NCI-H460 (cell line): ENCODE data around the gene PCGF6. TPM values are rescaled to one million over a fixed set of nuclear protein-coding genes. Genes with fewer than 3 reads are reported as not detected.

ENCODE experiments used
- DNase-seq: peaks from one replicate; pipeline ENCODE4 v3.0.0-alpha.2; 2016; ENCODE audit warnings: low read depth; ENCODE audit errors: extremely low read depth
- total RNA-seq: library from RNA; depleted of rRNA; stranded (reverse); fragments of >200 nt; shearing (Covaris generic); gene quantifications from 2 replicates; pipeline ENCODE4 v1.2.3, GENCODE V29; 2014

PCGF6 gene
- total RNA-seq, 1 experiment from 2014 or later = 15.3 TPM

DNA sequence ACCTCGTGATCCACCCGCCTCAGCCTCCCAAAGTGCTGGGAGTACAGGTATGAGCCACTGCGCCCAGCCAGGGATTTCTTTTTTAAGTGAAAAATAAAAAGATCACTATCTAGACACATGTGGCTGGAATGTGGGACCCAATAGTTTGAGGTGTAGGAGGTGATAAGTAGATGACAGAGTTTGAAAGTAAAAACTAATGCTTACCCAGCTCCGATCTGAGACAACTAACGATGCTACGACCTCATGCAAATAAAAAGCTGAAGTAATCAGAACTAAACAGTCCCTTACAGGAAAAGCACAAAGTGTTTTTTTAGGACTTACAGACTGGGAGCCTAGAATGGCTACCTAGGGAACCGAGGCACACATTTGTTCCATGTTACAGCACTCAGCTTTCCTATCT, 23.0 kb downstream of the PCGF6 start:
- no peak for DNase-seq

DNA sequence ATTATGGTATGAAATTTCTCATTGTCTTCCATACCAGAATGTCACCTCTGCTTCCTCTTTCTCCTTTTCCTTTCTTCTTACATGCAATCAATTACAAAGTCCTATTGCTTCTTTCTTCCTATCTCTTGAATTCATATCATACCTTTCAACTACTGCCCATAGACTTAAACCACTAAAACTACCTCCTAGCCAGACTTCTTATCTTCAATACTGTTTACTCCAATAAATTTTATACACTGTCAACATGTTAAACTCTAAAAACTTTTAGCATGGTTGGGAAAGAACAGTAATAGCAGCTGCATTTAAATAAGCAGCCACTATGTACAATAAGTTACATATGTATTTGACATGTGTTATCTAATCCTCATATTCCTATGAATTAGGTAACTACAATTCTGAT, 34.9 kb downstream of the PCGF6 start:
- DNase-seq = no peak

DNA sequence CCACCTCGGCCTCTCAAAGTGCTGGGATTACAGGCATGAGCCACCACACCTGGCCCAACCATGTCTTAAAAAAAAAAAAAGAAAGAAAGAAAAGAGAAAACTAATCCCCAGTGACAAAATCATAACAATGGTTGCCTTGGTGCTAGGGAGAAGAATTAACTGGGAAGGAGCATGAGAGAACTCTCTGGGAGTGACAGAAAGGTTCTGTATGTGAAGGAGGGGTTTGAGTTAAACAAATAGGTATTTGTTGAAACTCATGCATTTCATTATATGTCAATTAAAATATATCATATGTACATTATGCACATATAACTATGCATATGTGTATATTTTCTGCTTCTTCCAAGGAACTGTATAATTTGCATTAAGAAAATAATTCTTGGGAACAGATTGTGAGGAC, 40.7 kb downstream of the PCGF6 start:
- DNase-seq = no peak

DNA sequence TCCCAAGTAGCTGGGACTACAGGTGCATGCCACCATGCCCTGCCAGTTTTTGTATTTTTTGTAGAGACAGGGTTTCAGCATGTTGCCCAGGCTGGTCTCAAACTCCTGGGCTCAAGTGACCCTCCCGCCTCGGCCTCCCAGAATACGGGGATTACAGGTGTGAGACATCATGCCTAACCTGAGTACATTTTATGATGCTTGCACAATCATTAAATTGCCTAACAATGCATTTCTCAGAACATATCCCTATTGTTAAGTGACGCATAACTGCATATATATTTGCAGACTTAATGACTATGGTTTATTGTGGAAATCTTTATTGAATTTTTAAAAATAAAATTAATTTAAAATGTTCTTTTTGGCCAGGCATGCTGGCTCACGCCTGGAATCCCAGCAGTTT, 43.3 kb downstream of the PCGF6 start:
- DNase-seq = no peak

DNA sequence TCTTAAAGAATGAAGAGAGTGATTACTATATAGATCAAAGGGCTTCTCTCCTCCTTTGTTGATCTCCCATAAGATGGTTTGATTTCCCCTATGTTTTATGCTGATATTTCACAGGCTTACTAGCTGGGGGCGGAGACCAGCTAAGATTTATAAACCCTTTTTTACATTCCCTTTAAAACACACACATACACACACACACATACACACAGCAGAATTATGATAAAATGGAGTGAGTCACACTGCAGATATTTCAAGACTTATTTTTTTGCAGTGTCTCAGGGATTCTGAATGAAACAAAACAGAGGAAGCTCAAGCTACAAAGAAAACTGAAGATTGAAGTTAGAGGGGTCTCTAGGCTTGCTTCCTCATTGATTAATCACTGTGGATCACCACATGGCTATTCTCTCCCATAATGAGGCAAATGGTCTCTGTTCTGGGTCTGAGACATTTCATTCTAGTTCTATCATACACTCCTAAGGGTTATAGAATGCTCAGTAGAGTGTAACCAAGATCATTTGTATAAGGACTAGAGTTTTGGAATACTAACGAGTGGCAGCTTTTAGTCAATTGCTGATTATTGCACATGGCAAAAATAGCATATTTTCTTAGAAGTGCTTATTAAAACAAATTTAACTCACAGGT, 55.4 kb downstream of the PCGF6 start:
- no peak for DNase-seq

DNA sequence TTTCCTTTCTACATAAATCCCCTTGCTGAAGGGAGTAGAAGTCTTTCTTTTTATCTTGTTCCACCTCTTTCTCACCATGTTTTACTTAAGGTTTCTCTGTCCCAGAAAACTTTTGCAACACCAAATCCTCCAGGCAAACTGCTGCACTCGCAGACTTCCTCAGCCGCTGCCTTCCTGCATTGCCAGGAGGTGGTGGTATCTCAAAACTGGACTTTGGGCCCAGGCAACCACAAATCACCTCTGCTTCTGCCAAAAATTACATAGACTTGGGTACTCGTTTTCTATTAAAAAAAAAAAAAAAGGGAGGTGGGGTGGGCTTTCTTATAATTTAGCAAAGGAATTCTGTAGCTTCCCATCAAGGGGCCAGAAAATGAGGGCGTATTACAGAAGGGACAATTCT, 59.4 kb downstream of the PCGF6 start:
- no peak for DNase-seq

DNA sequence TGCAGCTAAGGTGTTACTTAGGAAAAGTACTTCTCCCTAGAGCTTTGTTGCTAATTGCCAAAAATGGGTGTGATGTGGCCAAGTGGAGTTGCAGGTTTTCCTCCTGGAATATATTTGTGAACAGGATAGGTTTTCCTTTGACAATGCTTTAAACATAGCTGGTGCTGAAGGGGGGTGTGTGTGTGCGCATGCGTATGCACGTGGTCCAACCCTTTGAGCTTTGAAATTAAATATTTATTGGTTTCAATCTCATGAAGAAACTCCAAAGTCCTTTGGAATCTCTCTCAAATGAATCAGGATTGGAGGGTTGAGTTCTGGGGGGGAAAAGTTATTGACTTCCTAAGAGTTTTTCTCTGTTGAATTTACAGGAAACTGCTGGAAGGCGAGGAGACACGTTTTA, 62.9 kb downstream of the PCGF6 start:
- no peak for DNase-seq

DNA sequence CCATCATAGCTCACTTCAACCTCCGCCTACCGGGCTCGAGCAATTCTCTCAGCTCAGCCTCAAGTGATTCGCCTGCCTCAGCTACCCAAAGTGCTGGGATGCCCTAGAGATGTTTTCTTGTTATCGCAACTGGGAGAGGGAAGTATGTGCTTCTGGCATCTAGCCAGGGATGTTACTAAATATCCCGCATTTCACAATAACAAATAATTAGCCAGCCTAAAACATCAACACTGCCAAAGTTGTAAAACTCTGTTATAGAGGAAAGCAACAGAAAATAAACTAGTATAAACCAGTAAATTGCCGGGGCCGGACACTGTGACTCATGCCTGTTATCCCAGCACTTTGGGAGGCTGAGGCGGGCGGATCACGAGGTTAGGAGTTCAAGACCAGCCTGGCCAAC, 66.8 kb downstream of the PCGF6 start:
- peak; percentile 29 for DNase-seq

DNA sequence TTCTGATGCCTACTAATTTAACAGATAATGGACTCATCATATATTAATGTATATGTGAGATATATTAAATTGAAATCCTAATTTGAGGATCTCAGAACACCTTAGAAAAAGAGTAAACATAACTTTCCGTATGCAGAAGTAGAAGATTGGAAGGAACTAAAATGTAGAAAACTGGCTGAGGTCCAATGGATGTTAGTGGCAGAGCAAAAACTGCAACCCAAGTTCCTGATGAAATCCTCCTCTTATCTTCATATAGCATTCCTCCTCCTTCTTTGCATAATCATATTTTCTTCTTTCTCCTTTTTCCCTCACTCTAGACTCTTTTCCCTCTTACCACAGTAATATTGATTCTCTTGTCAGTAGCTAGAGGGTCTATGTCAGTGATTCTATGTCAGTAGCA, 68.0 kb downstream of the PCGF6 start:
- DNase-seq = no peak

DNA sequence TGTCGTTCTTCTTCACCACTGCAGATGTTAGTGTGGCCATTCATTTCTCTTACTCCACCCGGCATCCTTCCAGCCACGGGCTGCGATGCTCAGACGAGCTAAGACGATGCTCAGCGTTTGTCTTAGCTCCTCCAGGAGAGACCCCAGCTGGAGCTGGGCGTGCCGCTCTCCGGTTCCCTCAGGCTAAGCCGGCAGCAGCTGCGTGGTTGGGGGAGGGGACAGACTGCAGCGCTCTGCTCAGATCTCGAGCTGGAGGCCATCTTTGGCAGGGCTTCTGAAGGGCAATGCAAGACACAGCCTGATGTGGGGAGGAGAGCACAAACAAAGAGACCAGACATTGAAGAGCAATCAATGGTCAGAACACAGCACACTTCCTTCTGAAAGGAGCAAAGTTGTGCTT, 69.2 kb downstream of the PCGF6 start:
- DNase-seq = no peak

DNA sequence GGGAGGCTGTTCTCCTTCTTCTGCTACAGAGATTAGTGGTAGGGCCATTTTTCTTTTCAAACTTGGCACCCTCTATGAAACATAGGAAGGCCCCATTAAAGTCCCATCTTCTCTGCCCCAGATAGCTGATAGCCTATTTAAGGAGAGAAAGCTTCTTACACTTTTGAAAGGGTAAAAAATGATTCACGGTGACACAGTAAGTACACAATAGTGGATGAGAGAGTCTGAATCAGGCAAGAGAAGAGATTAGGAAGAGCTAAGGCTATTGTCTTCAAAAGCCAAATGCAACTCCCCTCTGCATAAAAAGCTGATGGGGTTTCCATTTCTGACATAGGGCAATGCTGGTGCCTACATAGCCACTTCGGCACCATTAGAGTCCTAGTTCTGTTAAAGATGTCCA, 70.4 kb downstream of the PCGF6 start:
- no peak for DNase-seq

DNA sequence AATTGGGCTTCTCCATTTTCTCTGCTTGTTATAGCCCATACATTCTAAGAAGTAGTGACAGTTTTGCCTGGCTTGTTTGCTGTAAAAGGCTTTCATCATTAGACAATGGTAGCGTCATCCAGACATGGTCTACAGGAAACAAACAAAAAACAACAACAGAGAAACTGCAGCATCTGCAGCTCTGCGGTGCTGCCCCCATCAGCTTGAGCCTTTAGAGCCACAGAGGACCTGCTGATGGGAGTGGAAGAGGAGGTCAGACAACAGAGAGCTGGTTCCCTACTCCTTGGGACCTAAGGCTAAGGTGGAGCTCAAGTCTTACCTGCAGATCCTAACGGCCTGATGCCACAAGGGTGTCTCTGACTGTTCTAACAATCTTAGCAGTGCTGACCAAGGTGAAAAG, 70.9 kb downstream of the PCGF6 start:
- no peak for DNase-seq

DNA sequence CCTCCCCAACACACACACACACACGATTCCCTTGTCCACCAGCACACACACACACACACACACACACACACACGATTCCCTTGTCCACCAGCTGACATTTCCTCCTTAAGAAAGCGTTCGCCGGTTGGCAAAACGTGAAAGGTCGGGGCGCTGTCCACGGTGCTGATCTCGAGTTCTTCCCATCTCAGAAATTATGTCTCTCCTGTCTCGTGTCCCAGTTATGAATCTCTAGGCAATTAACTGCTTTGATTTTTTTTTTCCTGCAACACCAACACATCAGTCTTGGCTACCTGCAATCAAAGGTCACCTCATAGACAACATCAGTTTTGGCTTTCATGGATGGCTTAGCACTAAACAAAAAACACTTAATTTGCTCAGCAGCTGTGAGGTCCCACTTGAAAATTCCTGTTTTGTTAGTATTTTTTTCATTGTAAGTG, 72.1 kb downstream of the PCGF6 start:
- peak; percentile 48 for DNase-seq

DNA sequence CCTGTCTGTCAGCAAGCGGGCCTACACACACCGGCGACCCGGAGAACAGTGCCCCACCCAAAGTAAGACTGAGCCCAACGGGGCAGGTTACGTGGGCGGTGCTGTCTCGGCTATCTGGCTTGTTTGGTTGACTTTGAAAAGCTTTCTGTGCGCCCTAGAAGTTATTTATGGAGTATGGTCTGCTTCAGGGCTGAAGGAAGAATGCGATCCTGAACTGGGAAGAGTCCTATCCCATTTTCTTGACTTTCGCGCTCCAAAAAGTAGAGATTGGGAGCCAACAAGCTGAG, 72.5 kb downstream of the PCGF6 start:
- DNase-seq = no peak

DNA sequence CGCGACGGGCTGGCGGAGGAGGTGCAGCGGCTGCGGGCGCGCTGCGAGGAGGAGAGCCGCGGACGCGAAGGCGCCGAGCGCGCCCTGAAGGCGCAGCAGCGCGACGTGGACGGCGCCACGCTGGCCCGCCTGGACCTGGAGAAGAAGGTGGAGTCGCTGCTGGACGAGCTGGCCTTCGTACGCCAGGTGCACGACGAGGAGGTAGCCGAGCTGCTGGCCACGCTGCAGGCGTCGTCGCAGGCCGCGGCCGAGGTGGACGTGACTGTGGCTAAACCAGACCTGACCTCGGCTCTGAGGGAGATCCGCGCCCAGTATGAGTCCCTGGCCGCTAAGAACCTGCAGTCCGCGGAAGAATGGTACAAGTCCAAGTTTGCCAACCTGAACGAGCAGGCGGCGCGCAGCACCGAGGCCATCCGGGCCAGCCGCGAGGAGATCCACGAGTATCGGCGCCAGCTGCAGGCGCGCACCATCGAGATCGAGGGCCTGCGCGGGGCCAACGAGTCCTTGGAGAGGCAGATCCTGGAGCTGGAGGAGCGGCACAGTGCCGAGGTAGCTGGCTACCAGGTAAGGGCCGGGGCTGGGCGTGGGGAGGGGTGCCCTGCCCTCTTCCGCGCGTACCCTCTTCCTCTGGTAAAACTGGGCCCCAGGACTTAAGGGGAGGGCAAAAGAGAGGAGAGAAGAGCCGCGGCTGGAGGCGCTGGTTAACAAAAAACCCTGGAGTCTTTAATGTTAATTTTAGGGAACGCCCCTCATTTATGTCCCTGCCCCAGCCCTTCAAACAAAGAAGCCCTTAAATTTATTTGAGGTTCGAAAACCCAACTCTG, 73.0 kb downstream of the PCGF6 start:
- no peak for DNase-seq

DNA sequence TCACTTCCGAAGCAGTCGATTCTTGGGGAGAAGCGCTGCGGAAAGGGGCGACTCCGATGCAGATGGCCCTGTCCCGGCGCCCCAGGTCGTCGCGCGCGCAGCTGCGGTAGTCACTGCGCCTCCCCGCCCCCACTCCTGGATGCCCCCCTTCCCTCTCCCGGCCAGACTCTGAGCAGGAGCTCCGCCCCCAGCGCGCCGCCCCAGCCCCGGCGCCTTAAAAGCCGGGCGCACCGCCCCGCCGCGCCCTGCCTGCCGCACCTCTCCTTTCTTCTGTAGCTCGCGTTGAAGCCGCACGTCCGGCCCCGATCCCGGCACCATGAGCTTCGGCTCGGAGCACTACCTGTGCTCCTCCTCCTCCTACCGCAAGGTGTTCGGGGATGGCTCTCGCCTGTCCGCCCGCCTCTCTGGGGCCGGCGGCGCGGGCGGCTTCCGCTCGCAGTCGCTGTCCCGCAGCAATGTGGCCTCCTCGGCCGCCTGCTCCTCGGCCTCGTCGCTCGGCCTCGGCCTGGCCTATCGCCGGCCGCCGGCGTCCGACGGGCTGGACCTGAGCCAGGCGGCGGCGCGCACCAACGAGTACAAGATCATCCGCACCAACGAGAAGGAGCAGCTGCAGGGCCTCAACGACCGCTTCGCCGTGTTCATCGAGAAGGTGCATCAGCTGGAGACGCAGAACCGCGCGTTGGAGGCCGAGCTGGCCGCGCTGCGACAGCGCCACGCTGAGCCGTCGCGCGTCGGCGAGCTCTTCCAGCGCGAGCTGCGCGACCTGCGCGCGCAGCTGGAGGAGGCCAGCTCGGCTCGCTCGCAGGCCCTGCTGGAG, 73.8 kb downstream of the PCGF6 start, which contains the start of gene INA:
Gene INA (plus strand): TSS at position 243 of the 817 bp plus-strand sequence. CDS start 74 bp downstream, at position 317.
- no peak for DNase-seq

DNA sequence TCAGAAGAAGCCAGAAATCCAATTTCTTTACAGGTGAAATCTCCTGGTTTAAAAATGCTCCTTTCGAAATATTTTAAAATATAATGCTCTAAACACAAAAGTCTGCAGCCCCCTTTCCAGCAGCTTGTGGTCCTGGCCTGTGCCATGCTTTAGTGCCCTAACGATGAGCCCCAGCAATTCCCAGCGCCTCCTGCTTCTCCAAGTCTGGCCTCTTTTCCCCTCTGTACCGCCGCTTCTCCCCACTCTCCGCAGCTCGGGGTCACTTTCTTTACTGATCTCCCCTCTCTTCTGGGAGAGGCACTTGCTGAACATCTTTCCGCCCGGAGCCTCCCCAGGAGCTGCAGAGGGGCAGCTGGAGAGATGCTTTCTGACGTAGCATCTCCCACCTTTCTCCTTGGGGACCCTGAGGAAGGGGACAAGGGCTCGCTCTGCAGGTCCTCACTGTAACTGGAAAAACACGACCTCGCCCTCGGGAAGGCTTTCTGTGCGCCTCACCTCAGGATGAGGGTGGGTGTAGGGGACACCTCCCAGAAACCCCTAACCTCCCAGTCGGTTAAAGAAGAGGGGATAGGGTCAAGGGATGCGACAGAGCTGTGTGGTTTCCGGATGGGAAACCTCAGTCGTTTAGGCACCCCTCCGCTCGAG, 74.6 kb downstream of the PCGF6 start:
- DNase-seq = no peak

DNA sequence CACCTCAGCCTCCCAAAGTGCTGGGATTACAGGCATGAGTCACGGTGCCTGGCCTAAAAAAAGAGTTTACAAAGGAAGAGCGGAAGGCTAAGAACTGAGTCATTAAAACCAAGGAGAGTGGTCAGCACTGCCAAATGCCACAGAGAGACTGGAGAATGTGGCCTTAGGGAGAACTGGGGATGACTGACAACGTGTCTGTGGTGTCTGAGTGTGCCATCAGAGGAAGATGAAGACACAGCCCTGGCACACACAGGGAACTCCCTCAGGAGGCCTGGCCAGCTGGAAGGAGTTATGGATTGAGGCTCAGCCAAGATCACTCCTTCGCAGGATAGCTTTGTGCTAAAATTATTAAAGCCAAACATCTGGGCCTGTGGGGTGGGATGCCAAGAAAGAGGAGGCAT, 77.9 kb downstream of the PCGF6 start:
- peak; percentile 89 for DNase-seq

DNA sequence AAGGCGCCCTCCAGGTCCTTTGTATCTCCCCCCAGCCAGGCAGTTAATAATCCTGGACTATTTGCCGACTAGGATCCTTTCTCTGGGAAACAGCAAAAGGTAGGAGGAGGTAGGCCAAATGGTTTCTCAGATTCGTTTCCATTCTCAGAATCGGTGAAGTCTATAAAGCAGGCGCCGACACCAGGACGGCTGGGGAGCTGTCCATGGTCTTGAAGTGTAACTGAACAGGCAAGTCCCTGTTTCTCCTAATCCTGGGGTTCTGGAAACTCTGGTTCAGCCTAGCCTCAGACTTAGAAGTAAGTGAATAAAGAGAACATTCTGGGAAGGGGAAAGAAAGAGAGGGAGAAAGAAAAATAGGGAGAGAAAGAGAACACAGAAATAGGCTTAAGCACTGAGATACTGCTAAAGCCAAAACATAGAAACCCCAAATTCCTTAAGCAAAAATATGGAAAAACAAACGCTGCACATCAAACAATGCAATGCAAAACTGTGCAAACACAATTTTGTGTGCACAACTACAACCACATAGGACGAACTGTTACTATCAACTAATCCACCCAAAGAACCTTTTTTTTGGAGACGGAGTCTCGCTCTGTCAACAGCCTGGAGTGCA, 85.1 kb downstream of the PCGF6 start:
- DNase-seq = peak; percentile 67

DNA sequence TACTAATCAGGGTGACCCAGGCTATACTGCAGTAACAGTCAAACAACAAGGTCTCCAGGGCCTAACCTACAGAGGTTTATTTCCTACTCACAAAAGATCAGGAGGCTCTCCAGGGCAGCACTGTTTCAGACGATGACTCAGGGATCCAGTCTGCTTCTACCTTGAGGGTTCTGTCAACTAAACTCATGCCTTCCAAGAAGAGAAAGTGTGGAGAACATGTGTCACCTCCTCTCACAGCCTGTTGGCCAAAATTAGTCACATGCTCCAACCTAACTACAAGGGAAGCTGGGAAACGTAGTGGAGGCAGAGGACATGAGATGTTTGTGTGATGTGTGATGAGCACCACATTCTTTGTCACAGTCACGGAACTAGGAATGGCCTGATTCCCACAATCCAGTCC, 88.7 kb downstream of the PCGF6 start:
- DNase-seq = no peak

DNA sequence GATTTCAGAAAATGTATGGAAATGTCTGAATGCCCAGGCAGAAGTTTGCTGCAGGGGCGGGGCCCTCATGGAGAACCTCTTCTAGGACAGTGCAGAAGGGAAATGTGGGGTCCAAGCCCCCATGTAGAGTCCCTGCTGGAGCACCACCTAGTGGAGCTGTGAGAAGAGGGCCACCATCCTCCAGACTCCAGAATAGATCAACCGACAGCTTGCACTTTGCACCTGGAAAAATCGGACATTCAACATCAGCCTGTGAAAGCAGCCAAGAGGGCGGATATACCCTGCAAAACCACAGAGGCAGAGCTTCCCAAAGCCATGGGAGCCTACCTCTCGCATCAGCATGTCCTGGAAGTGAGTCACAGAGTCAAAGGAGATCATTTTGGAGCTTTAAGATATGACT, 91.0 kb downstream of the PCGF6 start:
- no peak for DNase-seq
